HG03135 (cell line): Measurements from ENCODE around the gene FMNL2.

ENCODE experiments used
- ATAC-seq: cut with Tn5 transposase; IDR thresholded peaks from one replicate; pipeline ENCODE4 v1.9.1; 2021; ENCODE audit warnings: mild to moderate bottlenecking, moderate library complexity; ENCODE audit not compliant: unreplicated experiment

Gene FMNL2

GRCh38 chr2:152682663-152683062 lies 347.7 kb downstream of the FMNL2 start:
- no peak for ATAC-seq

- ATAC-seq: no peak
Measured at GRCh38 chr2:152683400-152683799, 348.4 kb downstream of the FMNL2 start.

GRCh38 chr2:152686321-152686720 lies 351.3 kb downstream of the FMNL2 start:
- ATAC-seq: no peak

DNA sequence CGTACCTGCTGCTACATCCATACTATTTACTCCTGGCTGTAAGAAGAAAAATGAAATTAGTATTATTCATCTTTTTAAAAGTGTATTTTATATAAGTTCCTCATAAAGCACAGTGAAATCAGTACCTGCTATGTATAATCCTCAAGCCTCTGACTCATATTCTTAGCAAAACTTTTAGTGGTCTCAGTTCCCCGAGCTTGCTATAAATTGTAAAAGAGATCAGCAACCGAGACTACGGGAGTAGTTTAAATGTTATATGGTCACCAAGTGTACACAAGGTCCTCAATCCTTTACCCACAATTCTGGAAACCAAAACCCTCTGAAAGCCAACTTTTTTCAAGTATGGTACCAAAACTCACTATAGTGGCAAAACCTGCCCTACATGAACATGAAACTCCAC lies 358.1 kb downstream of the FMNL2 start:
- peak; percentile 81 for ATAC-seq

- peak; percentile 58 for ATAC-seq
Measured at GRCh38 chr2:152694161-152694661, 359.2 kb downstream of the FMNL2 start.

- no peak for ATAC-seq
Measured at GRCh38 chr2:152695763-152696162, 360.8 kb downstream of the FMNL2 start.

DNA sequence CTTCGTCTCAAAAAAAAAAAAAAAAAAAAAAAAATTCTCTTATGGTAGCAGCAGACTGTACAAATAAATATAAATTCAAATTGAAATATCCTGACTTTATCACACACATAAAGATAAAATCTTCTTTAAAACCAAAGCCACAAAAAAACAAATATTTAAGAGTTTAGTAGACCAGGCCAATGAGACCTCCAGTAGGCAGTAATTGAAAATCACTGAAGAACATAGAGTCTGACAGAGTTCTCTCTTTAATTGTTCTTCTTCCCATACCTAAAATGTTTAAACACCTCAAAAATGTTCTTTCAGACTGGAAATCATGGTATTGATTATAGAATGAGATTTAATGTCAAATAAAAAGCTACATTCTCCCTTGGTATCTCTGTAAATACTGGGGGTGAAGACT lies 361.5 kb downstream of the FMNL2 start:
- ATAC-seq: no peak
